Astrocyte of the spinal cord (primary cell): ENCODE data around the gene CCT8.

Source experiments
- DNase-seq: peaks from one replicate; pipeline ENCODE4 v3.0.0; 2011; ENCODE audit warnings: low read depth, low spot score
- H3K4me3 ChIP-seq: 2 replicates; pipeline ENCODE4 v1.5.1; 2011; ENCODE audit warnings: low read depth, mild to moderate bottlenecking, low read length, moderate library complexity
- CTCF ChIP-seq: IDR thresholded peaks from 2 replicates; pipeline ENCODE4 v1.5.1; 2012; ENCODE audit warnings: low read depth, mild to moderate bottlenecking, low read length, inconsistent platforms
- in situ Hi-C: cut with HindIII; loops from 2 replicates; pipeline ENCODE4 v1.10.0; 2017; ENCODE audit warnings: low sequenced_read_pairs

CCT8 gene

DNA sequence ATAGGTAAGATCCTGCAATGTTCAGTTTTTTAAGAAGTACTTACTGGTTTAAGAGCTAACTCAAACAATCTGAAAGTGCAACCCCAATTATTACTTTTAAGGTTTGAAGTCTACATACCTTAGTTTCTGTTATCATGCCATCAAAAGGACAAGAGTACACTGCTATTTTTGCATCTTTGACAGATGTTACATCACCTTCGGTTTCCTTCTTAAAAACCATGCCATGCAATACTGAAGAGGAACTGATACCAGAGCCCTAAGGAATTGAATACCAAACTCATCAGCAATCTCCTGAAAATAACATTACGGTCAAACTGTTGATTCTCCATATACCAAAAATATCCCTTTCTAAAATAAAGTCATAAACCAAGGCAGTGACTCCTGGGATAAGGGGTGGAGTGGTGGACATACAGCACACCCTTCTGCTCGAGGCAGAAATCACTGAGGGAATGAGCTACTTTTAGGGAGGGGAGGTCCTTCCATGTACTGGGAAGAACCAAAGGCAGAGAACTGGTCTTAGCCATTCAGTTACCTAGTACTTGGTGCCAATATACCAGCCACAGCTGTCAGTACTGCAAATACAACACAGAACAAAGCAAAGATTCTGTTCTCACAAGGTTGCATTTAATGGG is 8.5 kb downstream of the CCT8 start:
- DNase-seq = no peak
- no peak for TF ChIP-seq CTCF
- in situ Hi-C loops = no loop called here
- H3K4me3 ChIP-seq = no peak overlapping the region

GRCh38 chr21:29056538-29057050 is 16.9 kb downstream of the CCT8 start:
- in situ Hi-C loops = no loop called here
- H3K4me3 ChIP-seq = no peak overlapping the region
- no peak for DNase-seq
- no peak for TF ChIP-seq CTCF

DNA sequence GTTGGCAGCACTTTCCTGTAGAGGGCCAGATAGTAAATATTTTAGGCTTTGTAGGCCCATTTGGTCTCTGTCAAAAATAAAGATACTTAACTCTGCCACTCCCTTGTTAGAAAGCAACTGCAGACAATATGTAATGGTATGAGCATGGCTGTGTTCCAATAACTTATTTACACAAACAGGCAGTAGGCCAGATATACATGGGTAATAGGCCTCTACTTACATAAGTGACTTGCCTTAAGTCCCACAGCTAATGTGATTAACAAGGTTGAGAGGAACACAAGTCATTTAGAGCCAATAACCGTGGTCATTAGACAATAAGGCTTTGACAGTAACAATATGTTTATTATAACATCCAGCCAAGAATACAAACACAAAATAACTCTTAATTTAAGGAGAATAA is 17.4 kb downstream of the CCT8 start:
- TF ChIP-seq CTCF = no peak
- DNase-seq = no peak
- no peak overlapping the region for H3K4me3 ChIP-seq
- in situ Hi-C loops = no loop called here

DNA sequence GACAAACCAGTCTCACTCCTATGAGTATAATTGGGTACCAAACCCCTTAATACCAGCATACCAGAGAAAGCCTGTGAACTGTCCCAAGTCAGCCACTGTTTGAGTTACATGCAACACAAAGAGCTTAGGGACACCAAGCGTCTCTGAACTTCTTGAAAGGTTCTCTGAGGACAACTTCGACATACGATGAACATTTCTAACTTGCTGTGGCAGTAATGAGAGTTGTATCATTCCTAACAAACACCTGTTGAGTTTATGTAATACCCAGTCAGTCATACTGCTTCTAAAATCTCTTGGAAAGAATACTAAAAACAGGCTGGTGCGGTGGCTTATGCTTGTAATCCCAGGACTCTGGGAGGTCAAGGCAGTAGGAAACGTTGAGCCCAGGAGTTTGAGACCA is 18.4 kb downstream of the CCT8 start:
- no peak overlapping the region for H3K4me3 ChIP-seq
- TF ChIP-seq CTCF = no peak
- DNase-seq = no peak
- in situ Hi-C loops = no loop called here

DNA sequence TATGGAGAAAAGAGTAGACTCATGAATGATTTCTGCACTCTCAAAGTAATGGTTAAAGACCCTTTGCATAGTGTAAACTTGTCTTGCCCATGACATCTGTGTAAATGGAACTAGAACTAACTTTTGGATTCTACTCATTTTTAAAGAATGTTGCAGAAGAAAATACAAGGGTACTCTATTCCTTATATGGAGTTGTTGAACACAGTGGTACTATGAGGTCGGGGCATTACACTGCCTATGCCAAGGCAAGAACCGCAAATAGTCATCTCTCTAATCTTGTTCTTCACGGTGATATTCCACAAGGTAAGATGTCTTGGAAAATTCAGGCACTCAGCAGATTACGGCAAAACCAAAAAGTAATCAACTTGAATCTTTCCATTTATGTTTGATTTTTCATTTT is 19.8 kb downstream of the CCT8 start:
- in situ Hi-C loops = no loop called here
- DNase-seq = peak; percentile 44
- no peak for TF ChIP-seq CTCF
- H3K4me3 ChIP-seq = no peak overlapping the region

GRCh38 chr21:29053011-29053553 is 20.4 kb downstream of the CCT8 start:
- no peak for DNase-seq
- no peak for TF ChIP-seq CTCF
- H3K4me3 ChIP-seq = no peak overlapping the region
- in situ Hi-C loops = no loop called here
